ENCODE data around the gene LDAF1. TPM values are rescaled to one million over a fixed set of nuclear protein-coding genes. Genes with fewer than 3 reads are reported as not detected.
"Not testable (repeated sequence)": the region's sequence is repeated elsewhere in the genome, so short reads cannot be mapped to it uniquely, and the experiment has no call there.

LDAF1 gene
- total RNA-seq, 1 donor: 83.7 TPM

DNA sequence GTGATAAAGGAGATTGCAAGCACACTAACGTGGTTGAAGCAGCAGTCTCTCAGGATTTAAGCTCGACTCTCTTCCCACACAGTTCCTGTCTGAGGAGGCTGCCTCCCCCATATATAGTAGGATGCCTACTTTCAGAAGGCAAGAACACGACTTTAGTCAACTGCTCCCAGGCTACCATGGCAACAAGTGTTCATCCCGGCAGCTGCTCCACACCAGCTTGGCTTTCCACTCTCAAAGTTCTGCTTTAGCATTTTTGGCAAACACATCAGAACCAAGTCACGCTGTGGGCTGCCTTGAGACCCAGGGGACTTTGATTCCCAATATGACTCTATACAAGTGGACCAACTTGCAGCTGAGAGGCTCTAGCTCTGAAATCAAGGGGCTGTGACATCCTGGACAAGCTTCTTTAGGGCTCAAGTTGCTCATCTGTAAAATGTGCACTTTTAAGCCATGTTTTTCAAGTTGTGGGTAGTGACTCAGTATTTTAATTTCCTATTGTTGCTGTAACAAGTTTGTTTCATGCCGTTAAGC is 36.4 kb downstream of the LDAF1 start:
- no peak for DNase-seq (ENCODE audit: low read depth in 2 of 3, low spot score in 2 of 3)

DNA sequence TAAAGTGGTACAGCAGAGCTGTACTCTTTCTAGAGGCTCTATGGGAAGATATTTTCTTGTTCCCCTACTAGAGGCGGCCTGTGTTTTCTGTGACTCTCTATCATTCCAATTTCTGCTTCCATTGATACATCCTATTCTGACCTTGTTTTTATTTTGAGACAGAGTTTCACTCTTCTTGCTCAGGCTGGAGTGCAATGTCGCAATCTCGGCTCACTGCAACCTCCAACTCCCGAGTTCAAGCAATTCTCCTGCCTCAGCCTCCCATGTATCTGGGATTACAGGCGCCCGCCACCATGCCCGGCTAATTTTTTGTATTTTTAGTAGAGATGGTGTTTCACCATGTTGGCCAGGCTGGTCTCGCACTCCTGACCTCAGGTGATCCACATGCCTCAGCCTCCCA is 36.9 kb downstream of the LDAF1 start:
- DNase-seq (ENCODE audit: low read depth in 2 of 3, low spot score in 2 of 3): not testable (repeated sequence)

GRCh38 chr16:21197112-21197511 is 38.6 kb downstream of the LDAF1 start:
- DNase-seq (ENCODE audit: low read depth in 2 of 3, low spot score in 2 of 3): peak in 1 of 3 donors; percentile 28

GRCh38 chr16:21197621-21198020 is 39.1 kb downstream of the LDAF1 start:
- no peak for DNase-seq (ENCODE audit: low read depth in 2 of 3, low spot score in 2 of 3)

DNA sequence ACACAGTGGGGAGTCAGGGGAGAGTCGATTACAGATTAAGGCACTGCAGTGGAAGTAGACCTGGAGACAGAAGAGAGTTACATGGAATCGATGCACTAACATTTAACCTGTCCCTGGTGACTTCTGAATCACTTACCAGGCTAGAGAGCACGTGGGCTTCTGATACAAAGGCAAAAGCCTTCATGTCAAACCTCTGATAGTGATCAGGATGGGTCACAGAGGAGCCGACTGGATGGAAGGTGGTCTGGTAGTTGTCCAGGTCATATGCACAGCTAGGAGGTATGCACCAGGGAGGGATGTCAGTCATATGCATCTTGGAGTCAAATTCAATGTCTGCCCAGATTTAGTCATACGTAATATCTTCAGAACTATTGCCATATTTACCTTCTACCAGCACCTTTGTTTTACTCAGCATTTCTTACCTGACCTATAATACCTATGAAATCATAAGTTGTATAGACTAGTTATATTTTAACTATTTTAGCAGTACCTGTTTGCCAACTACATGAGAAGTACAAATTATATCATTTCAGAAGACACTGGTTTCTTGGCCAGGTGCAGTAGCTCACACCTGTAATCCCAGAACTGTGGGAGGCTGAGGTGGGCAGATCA is 41.2 kb downstream of the LDAF1 start:
- no peak for DNase-seq (ENCODE audit: low read depth in 2 of 3, low spot score in 2 of 3)

DNA sequence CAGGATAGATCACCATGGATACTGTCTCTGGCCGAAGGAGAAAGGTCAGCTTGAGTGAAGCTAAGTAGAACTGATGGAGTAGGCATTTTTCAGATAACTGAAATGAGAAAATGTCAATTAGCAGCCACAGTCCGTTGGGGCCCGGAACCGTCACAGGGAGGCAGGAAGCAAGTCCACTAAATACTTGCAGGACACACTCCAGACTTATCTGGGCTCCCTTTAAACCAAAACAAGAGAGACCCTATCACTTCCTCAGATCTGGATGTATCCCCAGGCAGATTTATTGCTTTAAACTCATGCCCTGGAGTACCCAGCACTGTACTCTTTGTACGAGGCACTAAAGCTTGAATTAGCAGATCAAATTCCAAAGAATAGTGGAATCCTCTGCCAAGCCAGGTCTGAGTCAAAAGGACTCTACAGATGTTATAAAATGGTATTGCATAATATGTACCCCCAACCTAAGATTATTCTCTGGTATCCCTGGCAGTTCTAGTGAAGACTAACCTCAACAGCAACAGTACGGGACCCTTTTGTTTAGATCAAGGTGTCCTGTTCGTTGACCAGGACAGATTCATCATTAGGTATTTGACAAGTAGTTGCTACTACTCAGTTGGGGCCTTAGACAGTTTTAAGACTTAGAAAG is 44.8 kb downstream of the LDAF1 start:
- no peak for DNase-seq (ENCODE audit: low read depth in 2 of 3, low spot score in 2 of 3)

GRCh38 chr16:21205303-21205702 is 46.8 kb downstream of the LDAF1 start:
- DNase-seq (ENCODE audit: low read depth in 2 of 3, low spot score in 2 of 3): no peak

DNA sequence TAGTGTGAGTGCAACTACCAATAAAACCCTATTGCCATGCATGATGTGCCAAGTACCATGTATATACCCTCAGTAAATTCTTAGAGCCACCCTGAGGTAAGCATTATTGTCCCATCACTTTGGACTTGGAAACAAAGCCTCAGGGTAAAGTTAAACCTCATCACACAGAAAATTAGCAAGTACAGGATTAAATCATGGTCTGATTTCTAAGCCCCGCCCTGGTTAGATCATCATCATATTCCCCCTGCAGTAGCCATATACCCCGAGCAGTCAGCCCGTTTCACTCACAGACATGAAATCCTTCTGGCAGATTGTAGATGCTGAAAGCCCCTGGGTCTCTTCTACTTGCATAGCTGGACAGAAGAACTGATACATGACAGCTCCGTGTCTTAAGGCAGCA is 48.1 kb downstream of the LDAF1 start:
- no peak for DNase-seq (ENCODE audit: low read depth in 2 of 3, low spot score in 2 of 3)

DNA sequence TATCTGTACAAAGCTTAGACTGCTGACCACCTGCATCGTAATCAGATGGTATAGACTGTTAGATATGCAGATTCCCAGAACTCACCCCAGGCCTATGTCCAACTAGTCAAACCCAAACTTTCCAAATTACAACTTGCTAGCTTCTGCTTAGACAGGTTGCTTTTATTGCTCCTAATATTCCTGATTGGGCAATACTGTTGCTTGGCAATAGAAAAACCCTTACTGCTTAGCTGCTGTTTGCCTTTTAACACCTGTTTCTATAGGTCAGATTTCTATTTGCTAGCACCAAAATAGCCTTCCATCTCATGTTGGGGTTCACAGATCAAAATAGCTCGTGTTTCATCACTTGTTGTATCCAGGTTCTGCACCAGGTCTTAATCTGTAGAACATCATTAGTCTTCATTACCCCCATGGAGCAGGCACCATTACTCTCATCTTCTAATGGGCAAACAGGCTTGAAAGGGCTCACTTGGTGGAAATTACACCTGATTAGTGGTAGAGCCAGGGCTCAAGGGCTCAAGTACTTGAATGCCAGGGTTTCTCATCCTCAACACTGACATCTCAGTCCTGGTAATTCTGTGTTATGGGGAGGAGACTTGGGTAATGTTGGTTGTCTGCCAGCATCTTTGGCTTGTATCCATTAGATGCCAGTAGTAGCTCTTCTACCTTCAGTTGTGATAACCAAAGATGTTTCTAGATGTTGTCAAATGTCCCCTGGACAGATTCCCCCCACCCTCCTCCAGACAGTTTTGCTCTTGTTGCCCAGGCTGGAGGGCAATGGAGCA is 50.2 kb downstream of the LDAF1 start:
- no peak for DNase-seq (ENCODE audit: low read depth in 2 of 3, low spot score in 2 of 3)

- DNase-seq (ENCODE audit: low read depth in 2 of 3, low spot score in 2 of 3): no peak
Observed at GRCh38 chr16:21211486-21211885, 53.0 kb downstream of the LDAF1 start, which contains the start of gene ZP2. Gene ZP2, minus strand, starts transcription at chr16:21211574. Its CDS starts 27 bp downstream, at chr16:21211547.

DNA sequence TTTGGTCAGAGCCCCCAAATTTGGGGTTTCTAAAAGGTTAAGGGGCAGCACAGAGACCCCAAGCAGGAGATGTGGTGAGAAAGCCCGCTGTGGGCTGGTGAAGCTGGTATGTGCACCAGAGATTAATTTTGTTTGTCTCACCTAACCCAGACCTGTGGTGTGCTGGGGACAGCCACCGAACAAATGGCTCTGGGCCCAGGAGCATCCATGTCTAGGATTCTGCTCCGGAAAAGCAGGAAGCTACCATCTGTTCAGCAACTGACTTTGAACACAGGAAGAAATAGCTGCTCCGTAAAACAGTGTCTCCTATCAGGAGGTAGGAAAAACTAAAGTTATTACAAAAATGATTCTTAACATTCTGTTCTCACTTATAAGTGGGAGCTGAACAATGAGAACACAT is 55.6 kb downstream of the LDAF1 start:
- DNase-seq (ENCODE audit: low read depth in 2 of 3, low spot score in 2 of 3): no peak

DNA sequence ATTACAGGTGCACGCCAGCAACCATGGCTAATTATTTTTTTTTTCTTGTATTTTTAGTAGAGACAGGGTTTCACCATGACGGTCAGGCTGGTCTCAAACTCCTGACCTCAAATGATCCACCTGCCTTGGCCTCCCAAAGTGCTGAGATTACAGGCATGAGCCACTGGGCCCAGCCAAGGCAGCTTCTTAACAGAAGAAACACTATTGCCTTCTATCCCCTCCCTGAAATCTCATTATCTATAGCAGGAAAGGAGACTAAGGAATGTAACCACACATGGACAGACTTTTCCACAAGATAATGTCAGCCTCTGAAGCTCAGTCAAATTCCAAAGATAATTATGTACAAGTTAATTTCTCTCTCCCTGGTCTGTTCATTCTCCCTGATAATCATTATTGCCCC is 58.6 kb downstream of the LDAF1 start:
- DNase-seq (ENCODE audit: low read depth in 2 of 3, low spot score in 2 of 3): no peak

DNA sequence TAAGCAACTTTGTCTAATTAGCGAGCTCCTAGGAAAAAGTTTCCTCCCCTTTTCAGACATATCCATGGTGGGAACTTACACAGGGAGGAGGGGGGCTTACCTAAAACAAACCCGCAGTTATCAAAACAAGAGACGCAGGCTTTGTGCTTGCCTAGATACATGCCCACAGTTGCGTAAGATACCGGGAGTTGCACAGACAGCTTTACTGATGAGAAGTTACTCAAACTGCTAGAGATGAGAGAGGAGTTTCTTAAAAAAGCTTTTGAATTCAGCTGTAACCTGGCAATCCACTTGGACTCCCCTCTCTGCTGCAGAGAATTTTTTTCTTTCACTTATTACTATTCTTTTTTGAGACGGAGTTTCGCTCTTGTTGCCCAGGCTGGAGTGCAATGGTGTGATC is 59.7 kb downstream of the LDAF1 start:
- no peak for DNase-seq (ENCODE audit: low read depth in 2 of 3, low spot score in 2 of 3)

DNA sequence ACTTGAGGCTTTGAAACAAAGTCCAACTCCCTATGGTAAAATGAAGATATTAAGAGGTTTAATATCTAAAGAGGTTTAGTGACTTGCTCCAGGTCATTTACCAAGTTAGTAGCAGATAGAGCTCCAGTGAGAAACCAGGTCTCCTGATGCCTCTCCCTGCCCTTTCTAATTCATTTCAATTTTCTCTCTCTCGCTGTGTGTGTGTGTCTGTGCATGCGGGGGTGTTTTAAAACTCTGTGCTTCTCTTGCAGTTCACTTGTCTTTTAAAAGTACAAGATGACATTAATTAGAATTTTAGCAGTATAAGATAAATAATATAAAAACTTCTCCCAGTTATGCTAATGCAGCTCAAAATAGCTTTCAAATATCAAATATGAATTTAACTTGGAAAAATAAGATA is 61.1 kb downstream of the LDAF1 start:
- no peak for DNase-seq (ENCODE audit: low read depth in 2 of 3, low spot score in 2 of 3)

GRCh38 chr16:21222495-21223337 is 64.2 kb downstream of the LDAF1 start:
- no peak for DNase-seq (ENCODE audit: low read depth in 2 of 3, low spot score in 2 of 3)

DNA sequence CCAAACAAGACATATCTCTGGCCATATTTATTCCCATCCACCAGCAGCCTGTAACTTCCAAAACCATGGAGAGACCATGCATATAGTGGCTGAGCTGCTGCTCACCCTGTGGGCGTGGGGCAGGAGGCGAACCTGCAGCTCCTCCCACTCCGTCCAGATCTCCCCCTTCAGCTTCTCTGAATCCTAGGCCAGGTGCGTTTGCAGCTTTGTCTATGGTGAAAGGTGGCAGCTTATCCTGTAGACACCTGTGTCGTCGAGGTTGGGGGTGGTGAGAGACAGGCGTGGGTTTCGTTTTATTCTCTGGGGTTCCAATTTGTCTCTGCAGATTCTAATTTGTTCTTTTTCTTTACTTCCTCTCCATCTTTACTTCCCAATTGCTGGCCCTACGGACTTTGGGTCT is 65.3 kb downstream of the LDAF1 start:
- DNase-seq (ENCODE audit: low read depth in 2 of 3, low spot score in 2 of 3): no peak

DNA sequence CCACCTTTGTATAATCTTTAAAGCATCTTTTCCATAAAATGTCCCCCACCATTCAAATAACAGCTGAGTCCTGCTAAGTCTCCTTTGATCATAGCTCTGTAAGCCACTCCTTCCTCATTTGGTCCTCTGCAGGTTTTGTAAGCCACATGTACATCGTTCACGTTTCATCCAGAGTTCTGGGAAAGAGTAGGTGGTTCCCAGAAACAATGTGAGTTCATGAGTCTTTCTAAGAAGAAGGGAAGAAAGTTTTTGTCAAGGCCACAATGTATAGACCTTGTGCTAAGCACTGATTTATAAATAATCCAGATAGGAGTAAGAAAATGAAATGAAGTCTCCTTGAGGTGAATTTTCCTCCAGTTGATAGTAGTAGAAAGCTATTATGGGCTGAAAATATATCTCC is 66.3 kb downstream of the LDAF1 start:
- no peak for DNase-seq (ENCODE audit: low read depth in 2 of 3, low spot score in 2 of 3)

GRCh38 chr16:21226749-21227148 is 68.3 kb downstream of the LDAF1 start:
- DNase-seq (ENCODE audit: low read depth in 2 of 3, low spot score in 2 of 3): no peak

DNA sequence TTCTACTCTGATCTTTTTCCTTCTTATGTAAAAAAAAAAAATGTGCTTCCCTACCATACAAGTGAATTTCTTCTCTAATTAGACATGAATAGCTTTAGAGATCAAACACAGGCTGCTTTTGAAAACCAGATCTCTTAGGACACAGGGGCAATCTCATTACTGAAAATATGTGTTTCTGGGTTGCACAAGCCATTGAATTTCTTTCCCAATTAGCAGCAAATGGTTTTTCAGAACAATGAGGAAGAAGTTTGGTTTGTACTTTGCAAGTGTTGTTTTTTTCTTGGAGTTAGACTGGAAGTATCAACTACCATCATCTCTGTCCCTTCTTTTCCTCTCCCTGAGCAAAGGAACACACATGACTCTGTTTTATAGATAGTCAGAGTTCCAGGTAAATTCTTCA is 69.4 kb downstream of the LDAF1 start:
- DNase-seq (ENCODE audit: low read depth in 2 of 3, low spot score in 2 of 3): no peak

- DNase-seq (ENCODE audit: low read depth in 2 of 3, low spot score in 2 of 3): no peak
Observed at GRCh38 chr16:21228361-21228872, 69.9 kb downstream of the LDAF1 start.
